CD4-positive, CD25-positive, alpha-beta regulatory T cell (primary cell): ENCODE results near the gene CRABP1. TPM values are rescaled to one million over a fixed set of nuclear protein-coding genes. Genes with fewer than 3 reads are reported as not detected.

Source experiments
- ATAC-seq, 2 donors: fragments of 150-1000 bp; cut with Tn5 transposase; one replicate each; pipeline ENCODE4 v1.10.0; 2021; ENCODE audit warnings: low read depth in 2 of 2, moderate number of reproducible peaks in 2 of 2, moderate library complexity in 1 of 2
- DNase-seq, 3 donors: peaks; one replicate each; pipeline versions ENCODE4 v3.0.0 to v3.0.0-alpha.2; 2012 to 2022; ENCODE audit warnings: mixed read lengths in 1 of 3
- H3K27ac ChIP-seq: one replicate; pipeline ENCODE4 v1.7.0; 2013; ENCODE audit warnings: mild to moderate bottlenecking, low read length; ENCODE audit not compliant: insufficient read depth, poor library complexity, severe bottlenecking
- H3K27me3 ChIP-seq: one replicate; pipeline ENCODE4 v1.7.0; 2013; ENCODE audit warnings: low read length; ENCODE audit not compliant: control insufficient read depth, insufficient read depth
- H3K36me3 ChIP-seq: one replicate; pipeline ENCODE4 v1.7.0; 2013; ENCODE audit warnings: mild to moderate bottlenecking, low read length, moderate library complexity; ENCODE audit not compliant: control insufficient read depth, insufficient read depth
- H3K4me1 ChIP-seq: 2 replicates; pipeline ENCODE4 v1.7.0; 2013; ENCODE audit warnings: mild to moderate bottlenecking, low read length; ENCODE audit not compliant: insufficient read depth, control insufficient read depth, poor library complexity, severe bottlenecking
- H3K4me3 ChIP-seq: one replicate; pipeline ENCODE4 v1.7.0; 2013; ENCODE audit warnings: low read depth, mild to moderate bottlenecking, low read length, moderate library complexity
- H3K9me3 ChIP-seq, 2 experiments: 1 replicate in 1 of 2; 2 replicates in 1 of 2; pipeline ENCODE4 v1.7.0; 2013; ENCODE audit warnings: low read length in 2 of 2, mild to moderate bottlenecking in 1 of 2, moderate library complexity in 1 of 2; ENCODE audit not compliant: control insufficient read depth in 2 of 2
- H3K27ac Mint-ChIP-seq, 3 donors: one replicate each; pipeline ENCODE4 v1.8.0; 2020 to 2022; ENCODE audit warnings: mild to moderate bottlenecking in 3 of 3, mixed read lengths in 3 of 3, moderate library complexity in 2 of 3
- H3K27me3 Mint-ChIP-seq: one replicate; pipeline ENCODE4 v1.8.0; 2022; ENCODE audit warnings: mild to moderate bottlenecking, mixed read lengths
- H3K36me3 Mint-ChIP-seq: one replicate; pipeline ENCODE4 v1.8.0; 2020; ENCODE audit warnings: mixed read lengths
- H3K4me1 Mint-ChIP-seq, 4 donors: one replicate each; pipeline ENCODE4 v1.8.0; 2020 to 2022; ENCODE audit warnings: mixed read lengths in 4 of 4, mild to moderate bottlenecking in 1 of 4
- H3K4me3 Mint-ChIP-seq, 4 donors: one replicate each; pipeline ENCODE4 v1.8.0; 2020 to 2022; ENCODE audit warnings: mild to moderate bottlenecking in 4 of 4, mixed read lengths in 4 of 4, moderate library complexity in 3 of 4
- H3K9me3 Mint-ChIP-seq, 7 donors: one replicate each; pipeline ENCODE4 v1.8.0; 2020 to 2022; ENCODE audit warnings: mixed read lengths in 7 of 7, mild to moderate bottlenecking in 3 of 7, moderate library complexity in 2 of 7
- polyA plus RNA-seq, 4 donors: library from polyadenylated mRNA; unstranded; fragments of 300-500 nt; fragmentation: Illumina TruSeq; gene quantifications; one replicate each; pipeline ENCODE4 v1.2.3, GENCODE V29; 2021
- total RNA-seq: library from RNA; stranded (reverse); gene quantifications from one replicate; pipeline ENCODE4 v1.2.3, GENCODE V29; 2022

Gene CRABP1
- total and polyA plus RNA-seq, 5 donors from 2014 or later: not detected

GRCh38 chr15:78361771-78362506, 21.8 kb downstream of the CRABP1 start:
- ATAC-seq: no peak
- Mint-ChIP-seq H3K36me3 (no peaks in the 10 kb centered on the region), H3K4me1 (no peaks in the 10 kb centered on the region), H3K4me3 (no peak overlapping the region), H3K9me3 (no peaks in the 10 kb centered on the region), H3K27me3 (peaks cover 23% of the 10 kb centered on the region), H3K27ac (no peak overlapping the region)
- DNase-seq: no peak
- Histone ChIP-seq H3K27me3 (no peaks in the 10 kb centered on the region), H3K9me3 (no peaks in the 10 kb centered on the region), H3K4me1 (no peaks in the 10 kb centered on the region), H3K36me3 (no peaks in the 10 kb centered on the region), H3K4me3 (no peak overlapping the region), H3K27ac (no peak overlapping the region)

- Mint-ChIP-seq H3K36me3 (no peaks in the 10 kb centered on the region), H3K4me1 (no peaks in the 10 kb centered on the region), H3K27ac (no peak overlapping the region), H3K4me3 (no peak overlapping the region), H3K9me3 (no peaks in the 10 kb centered on the region), H3K27me3 (peaks cover 23% of the 10 kb centered on the region)
- H3K9me3 ChIP-seq: no peaks in the 10 kb centered on the region
- no peak overlapping the region for H3K27ac ChIP-seq
- H3K4me1 ChIP-seq: no peaks in the 10 kb centered on the region
- H3K27me3 ChIP-seq: no peaks in the 10 kb centered on the region
- ATAC-seq (no peak), DNase-seq (no peak)
- no peak overlapping the region for H3K4me3 ChIP-seq
- H3K36me3 ChIP-seq: no peaks in the 10 kb centered on the region
These were observed 22.7 kb downstream of the CRABP1 start for GRCh38 chr15:78362716-78363380.

- Mint-ChIP-seq H3K27ac (peak overlapping the region in 1 of 3 donors; percentile 58), H3K27me3 (peaks cover 26% of the 10 kb centered on the region), H3K9me3 (no peaks in the 10 kb centered on the region), H3K4me1 (no peaks in the 10 kb centered on the region), H3K36me3 (no peaks in the 10 kb centered on the region), H3K4me3 (no peak overlapping the region)
- Histone ChIP-seq H3K4me1 (no peaks in the 10 kb centered on the region), H3K9me3 (no peaks in the 10 kb centered on the region), H3K27me3 (no peaks in the 10 kb centered on the region), H3K36me3 (no peaks in the 10 kb centered on the region), H3K27ac (no peak overlapping the region), H3K4me3 (no peak overlapping the region)
- no peak for DNase-seq
- no peak for ATAC-seq
These were observed 23.2 kb downstream of the CRABP1 start for GRCh38 chr15:78363381-78363734.

- H3K27me3 Mint-ChIP-seq: peaks cover 34% of the 10 kb centered on the region
- no peaks in the 10 kb centered on the region for H3K9me3 Mint-ChIP-seq
- no peaks in the 10 kb centered on the region for H3K4me1 Mint-ChIP-seq
- ATAC-seq: no peak
- no peak overlapping the region for H3K27ac Mint-ChIP-seq
- no peaks in the 10 kb centered on the region for H3K9me3 ChIP-seq
- no peaks in the 10 kb centered on the region for H3K27me3 ChIP-seq
- H3K4me1 ChIP-seq: no peaks in the 10 kb centered on the region
- no peak overlapping the region for H3K4me3 Mint-ChIP-seq
- no peaks in the 10 kb centered on the region for H3K36me3 ChIP-seq
- no peaks in the 10 kb centered on the region for H3K36me3 Mint-ChIP-seq
- no peak overlapping the region for H3K4me3 ChIP-seq
- no peak overlapping the region for H3K27ac ChIP-seq
- DNase-seq: no peak
These were observed 24.1 kb downstream of the CRABP1 start for GRCh38 chr15:78364233-78364632.

- H3K9me3 Mint-ChIP-seq: no peaks in the 10 kb centered on the region
- H3K4me3 ChIP-seq: no peak overlapping the region
- no peaks in the 10 kb centered on the region for H3K36me3 Mint-ChIP-seq
- H3K36me3 ChIP-seq: no peaks in the 10 kb centered on the region
- H3K9me3 ChIP-seq: no peaks in the 10 kb centered on the region
- no peak overlapping the region for H3K4me3 Mint-ChIP-seq
- peaks cover 34% of the 10 kb centered on the region for H3K27me3 Mint-ChIP-seq
- ATAC-seq (no peak), DNase-seq (no peak)
- H3K4me1 ChIP-seq: no peaks in the 10 kb centered on the region
- H3K4me1 Mint-ChIP-seq: no peaks in the 10 kb centered on the region
- H3K27ac Mint-ChIP-seq: peak overlapping the region in 1 of 3 donors; percentile 5
- no peak overlapping the region for H3K27ac ChIP-seq
- H3K27me3 ChIP-seq: no peaks in the 10 kb centered on the region
These were observed 25.8 kb downstream of the CRABP1 start for GRCh38 chr15:78365917-78366316.

- Mint-ChIP-seq H3K4me1 (no peaks in the 10 kb centered on the region), H3K4me3 (no peak overlapping the region), H3K27ac (no peak overlapping the region), H3K27me3 (peaks cover 34% of the 10 kb centered on the region), H3K36me3 (no peaks in the 10 kb centered on the region), H3K9me3 (no peaks in the 10 kb centered on the region)
- no peaks in the 10 kb centered on the region for H3K36me3 ChIP-seq
- no peak overlapping the region for H3K27ac ChIP-seq
- no peaks in the 10 kb centered on the region for H3K4me1 ChIP-seq
- no peaks in the 10 kb centered on the region for H3K27me3 ChIP-seq
- ATAC-seq: no peak
- no peaks in the 10 kb centered on the region for H3K9me3 ChIP-seq
- no peak for DNase-seq
- no peak overlapping the region for H3K4me3 ChIP-seq
These were observed 26.2 kb downstream of the CRABP1 start for GRCh38 chr15:78366342-78366741.

GRCh38 chr15:78368651-78369050, 28.5 kb downstream of the CRABP1 start:
- H3K9me3 ChIP-seq: no peaks in the 10 kb centered on the region
- Mint-ChIP-seq H3K36me3 (no peaks in the 10 kb centered on the region), H3K9me3 (no peaks in the 10 kb centered on the region), H3K27me3 (peaks cover 29% of the 10 kb centered on the region), H3K4me1 (no peaks in the 10 kb centered on the region), H3K27ac (no peak overlapping the region), H3K4me3 (no peak overlapping the region)
- H3K27ac ChIP-seq: no peak overlapping the region
- H3K4me1 ChIP-seq: no peaks in the 10 kb centered on the region
- H3K27me3 ChIP-seq: no peaks in the 10 kb centered on the region
- DNase-seq: no peak
- H3K4me3 ChIP-seq: no peak overlapping the region
- ATAC-seq: no peak
- no peaks in the 10 kb centered on the region for H3K36me3 ChIP-seq

GRCh38 chr15:78369161-78369560, 29.0 kb downstream of the CRABP1 start:
- no peaks in the 10 kb centered on the region for H3K27me3 ChIP-seq
- no peaks in the 10 kb centered on the region for H3K36me3 Mint-ChIP-seq
- H3K4me1 Mint-ChIP-seq: no peaks in the 10 kb centered on the region
- H3K4me3 Mint-ChIP-seq: no peak overlapping the region
- no peak for ATAC-seq
- no peak overlapping the region for H3K27ac ChIP-seq
- H3K4me3 ChIP-seq: no peak overlapping the region
- no peaks in the 10 kb centered on the region for H3K36me3 ChIP-seq
- H3K9me3 ChIP-seq: no peaks in the 10 kb centered on the region
- H3K4me1 ChIP-seq: no peaks in the 10 kb centered on the region
- H3K9me3 Mint-ChIP-seq: no peaks in the 10 kb centered on the region
- peaks cover 29% of the 10 kb centered on the region for H3K27me3 Mint-ChIP-seq
- no peak overlapping the region for H3K27ac Mint-ChIP-seq
- DNase-seq: no peak
